GM21717 (cell line): Measurements from ENCODE around the gene DYNLT4.
A peak's percentile ranks its signal among the peaks of the same experiment; 100 is the strongest.
"Not testable (repeated sequence)": the region's sequence is repeated elsewhere in the genome, so short reads cannot be mapped to it uniquely, and the experiment has no call there.

Source experiments
- ATAC-seq: cut with Tn5 transposase; IDR thresholded peaks from one replicate; pipeline ENCODE4 v1.9.1; 2021; ENCODE audit warnings: mild to moderate bottlenecking, moderate library complexity; ENCODE audit not compliant: unreplicated experiment

DYNLT4 gene

DNA sequence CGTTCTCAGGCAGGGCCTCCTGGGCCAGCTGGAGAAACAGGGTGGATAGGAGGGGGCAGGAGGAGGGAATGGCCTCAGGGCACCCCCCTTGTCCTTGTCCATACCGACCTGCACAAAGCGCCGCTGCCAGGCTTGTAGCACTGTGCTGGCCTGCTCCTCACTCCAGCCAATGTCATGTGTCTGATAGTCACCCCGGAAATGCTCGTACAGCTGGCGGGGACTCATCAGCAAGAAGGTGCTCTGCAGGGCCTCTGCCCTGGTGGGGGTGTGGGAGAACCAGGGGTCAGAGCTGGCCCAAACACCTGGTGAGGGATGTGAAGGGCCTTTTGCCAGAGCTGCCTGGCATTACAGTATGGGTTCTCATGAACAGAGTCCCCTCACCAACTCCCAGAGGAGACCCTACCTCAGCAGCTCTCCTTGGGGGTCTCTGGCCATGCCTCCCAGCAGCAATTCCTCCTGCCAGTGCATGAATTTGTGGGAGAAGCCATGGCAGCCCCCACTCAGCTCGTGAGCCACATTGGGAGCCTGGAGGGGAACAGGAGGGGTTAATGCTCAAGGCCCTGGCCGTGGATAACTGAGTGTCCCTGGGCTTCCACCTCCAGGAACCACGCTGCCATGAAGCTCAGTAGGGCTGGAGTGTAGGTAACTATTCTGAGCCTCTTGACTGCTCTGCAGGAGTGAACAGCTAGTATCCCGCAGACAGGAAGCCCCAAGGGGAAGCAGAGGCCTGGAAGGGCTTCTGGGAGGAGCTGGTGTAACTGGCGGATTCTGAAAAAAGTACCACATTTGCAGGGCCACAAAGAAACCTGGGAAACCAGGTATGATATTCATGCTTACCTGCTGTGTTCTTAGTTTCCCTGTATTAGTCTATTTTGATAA, 22.6 kb upstream of the DYNLT4 start:
- ATAC-seq, result no peak

DNA sequence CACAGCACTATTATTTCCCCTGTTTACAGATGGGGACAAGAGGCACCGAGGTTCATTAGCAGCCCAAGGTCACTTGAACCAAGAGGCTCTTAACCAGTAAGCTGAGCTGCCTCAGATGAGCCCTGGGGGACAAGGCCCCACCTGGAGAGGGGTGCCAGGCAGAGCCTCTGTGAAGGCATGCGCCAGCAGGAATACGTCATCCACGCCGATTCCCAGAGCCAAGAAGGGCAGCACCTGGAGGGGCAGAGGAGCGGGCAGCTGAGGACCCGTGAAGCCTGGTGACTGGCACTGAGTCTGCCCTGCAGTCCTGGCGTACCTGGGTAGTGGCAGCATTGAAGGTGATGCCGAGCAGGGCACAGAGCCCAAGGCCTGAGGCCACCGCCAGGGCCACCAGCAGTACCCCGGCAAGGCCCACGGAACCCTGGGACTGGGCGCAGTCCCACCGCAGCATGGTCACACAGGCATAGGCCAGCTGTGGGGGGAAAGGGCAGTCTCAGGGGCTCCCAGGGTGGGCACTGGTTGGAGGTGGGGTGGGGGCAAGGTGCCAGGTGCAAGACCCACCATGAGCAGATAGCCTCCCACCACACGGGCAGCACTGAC, 21.8 kb upstream of the DYNLT4 start:
- ATAC-seq, result no peak

GRCh38 chr1:44828003-44828651, 21.0 kb upstream of the DYNLT4 start:
- ATAC-seq, result no peak

DNA sequence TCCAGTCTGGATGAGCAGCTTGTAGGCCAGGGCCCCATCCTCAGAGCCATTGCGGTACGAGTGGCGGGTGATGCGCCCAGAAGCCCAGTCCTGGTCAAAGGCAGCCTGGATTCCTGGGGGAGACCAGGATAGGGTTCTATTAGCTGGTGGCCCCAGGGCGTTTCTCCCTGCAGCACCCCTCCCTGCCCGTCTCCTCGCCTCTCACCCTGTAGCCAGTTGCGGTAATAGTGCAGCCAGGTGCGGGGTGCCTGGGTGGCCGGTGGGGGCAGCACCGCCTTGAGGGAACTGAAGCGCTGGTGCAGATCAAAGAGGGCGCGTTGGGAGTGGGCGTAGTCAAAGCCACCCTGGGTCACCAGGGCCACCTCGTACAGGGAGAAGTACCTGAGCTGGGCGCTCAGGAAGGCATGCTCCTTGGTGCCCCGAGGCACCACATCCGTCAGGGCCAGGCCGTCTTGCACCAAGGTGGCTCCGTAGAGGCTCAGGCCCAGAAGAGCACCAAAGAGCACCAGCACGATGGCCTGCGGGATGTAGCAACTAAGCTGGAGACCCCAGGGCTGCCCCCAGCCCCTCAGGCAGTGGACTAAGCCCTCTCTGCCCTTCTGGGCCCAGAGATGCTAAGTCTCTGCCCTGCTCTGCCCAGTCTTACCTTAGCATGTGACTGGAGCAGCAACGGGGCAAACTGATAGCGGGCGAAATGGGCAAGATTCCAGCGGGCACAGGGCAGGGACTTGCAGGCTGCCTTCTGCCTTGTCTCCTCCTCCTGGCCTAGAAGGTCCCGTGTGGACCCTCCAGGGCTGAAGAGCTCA, 20.2 kb upstream of the DYNLT4 start:
- no peak for ATAC-seq

- no peak for ATAC-seq
These were observed 19.4 kb upstream of the DYNLT4 start for GRCh38 chr1:44826375-44827196.

GRCh38 chr1:44824392-44824791, 17.2 kb upstream of the DYNLT4 start:
- not testable (repeated sequence) for ATAC-seq

DNA sequence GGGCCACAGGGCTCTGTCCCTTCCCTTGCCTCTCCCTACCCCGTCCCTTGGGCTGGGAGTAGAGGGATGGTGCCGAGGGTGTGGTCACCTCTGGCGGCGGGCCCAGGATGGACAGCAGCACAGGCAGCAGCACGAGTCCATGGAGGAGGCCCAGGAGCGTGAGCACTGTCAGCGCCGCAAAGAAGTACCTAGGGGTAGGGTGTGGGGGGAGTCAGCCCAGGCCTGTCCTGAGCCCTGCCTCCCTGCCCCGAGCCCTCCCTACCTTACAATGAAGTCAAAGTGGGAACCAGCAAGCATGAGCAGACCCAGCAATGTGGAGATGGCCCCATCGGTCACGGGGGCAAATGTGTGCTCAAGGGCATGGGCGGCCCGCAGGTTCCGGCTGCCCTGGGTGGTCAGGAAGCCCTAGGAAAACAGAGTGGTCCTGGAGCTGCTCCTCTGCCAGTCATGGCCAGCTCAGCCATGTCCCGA, 15.9 kb upstream of the DYNLT4 start:
- ATAC-seq, result no peak

DNA sequence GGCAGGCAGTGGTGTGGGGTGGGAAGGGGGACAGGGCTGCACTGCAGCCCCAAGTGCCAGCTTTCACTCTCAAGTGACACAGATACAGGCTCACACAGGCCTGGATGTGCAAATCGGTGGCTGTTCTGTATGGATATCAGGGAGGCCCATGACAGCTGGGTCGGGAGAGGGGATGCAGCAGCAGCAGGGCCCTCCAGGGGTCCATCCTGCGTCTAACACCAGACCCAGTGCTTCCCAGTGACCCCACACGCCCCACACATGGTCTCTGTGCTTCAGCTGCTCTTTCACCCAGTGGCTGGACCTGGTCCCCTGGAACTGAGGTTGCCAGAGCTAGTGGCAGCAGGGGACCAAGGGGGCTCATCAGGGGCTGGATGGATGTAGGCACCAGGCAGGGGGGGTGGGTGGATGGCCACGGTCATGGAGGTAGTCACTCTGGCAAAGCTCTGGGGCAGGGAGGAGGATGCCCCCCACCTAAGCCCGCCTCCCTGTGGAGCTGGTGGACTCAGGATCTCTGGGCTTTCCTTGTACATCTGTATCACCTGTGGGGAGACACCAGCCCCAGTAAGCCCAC, 15.1 kb upstream of the DYNLT4 start:
- ATAC-seq, result no peak

- ATAC-seq, result no peak
These were observed 14.1 kb upstream of the DYNLT4 start for GRCh38 chr1:44821240-44821715.

DNA sequence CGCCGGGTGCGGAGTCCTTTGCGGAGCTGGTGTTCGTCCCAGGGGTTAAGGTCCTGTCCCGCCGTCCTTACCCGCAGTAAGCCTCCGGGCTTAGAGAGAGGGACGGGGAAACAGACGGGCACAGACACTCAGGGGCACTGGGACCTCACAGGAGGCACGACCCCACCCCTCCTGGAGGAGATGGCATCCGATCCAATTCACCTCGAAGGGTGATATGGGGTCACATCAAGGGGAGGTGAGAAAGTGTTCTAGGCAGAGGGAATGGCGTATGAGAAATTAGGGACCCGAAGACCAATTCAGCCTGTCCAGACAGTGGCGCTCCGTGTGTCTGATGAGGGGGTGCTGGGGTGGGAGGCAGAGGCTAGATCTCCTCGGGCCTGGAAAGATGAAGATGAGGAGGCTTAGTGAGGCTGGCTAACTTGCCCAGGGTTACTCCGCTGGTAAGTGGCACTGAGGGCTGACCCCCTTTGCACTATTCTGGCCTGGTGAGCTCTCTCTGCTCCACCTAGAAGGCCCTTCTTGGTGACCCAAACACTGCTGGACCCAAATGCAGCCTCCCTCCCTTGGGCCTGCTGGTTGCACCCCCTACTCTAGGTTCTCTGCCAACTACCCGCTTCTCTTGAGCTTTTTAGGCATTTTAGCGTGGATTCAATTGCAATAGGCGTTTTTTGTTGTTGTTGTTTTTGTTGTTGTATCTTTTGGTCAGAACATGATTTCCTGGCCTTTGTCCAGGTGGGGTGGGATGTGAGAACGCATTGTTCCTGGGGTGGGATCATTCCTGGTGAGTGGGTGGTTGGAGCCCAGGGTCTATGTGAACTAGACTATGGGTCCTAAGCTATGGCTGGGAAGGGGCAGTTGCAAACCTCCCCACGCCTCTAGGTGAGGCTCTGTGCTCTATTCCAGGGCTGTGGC, 13.4 kb upstream of the DYNLT4 start:
- peak; percentile 1 for ATAC-seq

DNA sequence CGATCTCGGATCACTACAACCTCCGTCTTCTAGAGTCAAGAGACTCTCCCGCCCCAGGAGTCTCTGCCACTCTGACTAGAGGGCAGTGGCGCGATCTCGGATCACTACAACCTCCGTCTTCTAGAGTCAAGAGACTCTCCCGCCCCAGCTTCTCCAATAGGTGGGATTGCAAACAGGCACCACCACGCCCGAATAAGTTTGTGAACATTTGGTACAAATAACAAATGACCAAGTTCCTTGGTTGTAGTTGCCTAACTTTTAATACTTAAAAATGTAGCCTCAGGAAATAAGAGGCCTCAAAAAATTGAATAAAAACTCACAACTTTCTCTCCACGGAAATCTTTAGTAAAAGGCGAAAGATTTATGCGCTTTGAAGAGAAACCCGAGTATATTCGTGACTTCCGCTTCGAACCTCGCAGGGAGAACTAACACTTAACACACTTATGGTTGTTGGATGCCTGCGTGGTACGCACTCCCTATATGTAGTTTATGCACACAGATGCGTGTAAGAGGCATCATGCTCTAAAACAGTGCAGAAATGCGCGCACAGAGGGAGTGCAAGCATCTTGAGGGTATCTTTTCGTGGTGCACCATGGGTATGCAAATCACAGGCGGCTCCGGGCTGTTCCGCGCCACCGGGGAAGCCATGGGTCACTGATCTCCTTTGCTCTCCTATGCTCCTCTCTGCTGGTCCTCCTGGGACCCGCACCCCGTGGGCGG, 12.6 kb upstream of the DYNLT4 start:
- ATAC-seq, result peak; percentile 75

- no peak for ATAC-seq
These were observed 12.1 kb upstream of the DYNLT4 start for GRCh38 chr1:44819196-44819607.

DNA sequence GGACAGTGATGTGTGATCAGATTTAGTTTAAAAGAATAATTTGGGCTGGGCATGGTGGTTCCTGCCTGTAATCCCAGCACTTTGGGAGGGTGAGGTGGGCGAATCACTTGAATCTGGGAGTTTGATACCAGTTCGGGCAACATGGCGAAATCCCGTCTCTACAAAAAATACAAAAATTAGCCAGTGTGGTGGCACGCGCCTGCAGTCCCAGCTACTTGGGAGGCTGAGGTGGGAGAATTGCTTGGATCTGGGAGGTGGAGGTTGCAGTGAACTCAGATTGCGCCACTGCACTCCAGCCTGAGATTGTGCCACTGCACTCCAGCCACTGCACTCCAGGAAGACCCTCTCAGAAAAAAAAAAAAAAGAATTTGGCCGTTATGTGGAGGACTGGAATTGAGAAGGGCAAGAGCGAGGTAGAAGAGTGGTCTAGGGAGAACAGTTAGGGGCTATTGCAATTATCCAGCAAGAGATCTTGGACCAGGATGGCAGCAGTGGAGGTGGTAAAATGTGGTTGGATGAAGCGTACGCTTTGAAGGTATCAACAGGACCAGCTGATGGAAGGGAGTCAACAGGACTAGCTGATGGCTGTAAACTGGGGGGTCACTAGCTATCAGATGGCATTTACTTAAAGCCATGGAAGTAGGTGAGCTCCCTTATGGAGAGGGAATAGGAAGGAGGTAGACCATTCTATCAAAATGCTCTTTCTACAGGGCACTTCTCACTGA, 10.8 kb upstream of the DYNLT4 start:
- no peak for ATAC-seq

- ATAC-seq, result no peak
These were observed 10.2 kb upstream of the DYNLT4 start for GRCh38 chr1:44817307-44817706.

DNA sequence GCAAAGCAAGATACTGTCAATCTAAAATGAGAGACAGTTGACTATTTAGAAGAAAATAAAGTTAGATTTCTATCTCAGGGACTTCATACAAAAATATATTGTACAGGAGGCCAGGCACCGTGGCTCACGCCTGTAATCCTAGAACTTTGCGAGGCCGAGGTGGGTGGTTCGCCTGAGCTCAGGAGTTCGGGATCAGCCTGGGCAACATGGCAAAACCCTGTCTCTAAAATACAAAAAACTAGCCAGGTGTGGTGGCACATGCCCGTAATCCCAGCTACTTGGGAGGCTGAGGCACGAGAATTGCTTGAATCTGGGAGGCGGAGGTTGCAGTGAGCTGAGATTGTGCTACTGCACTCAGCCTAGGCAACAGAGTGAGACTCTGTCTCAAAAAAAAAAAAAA, 8.8 kb upstream of the DYNLT4 start:
- ATAC-seq, result not testable (repeated sequence)

- no peak for ATAC-seq
These were observed 5.8 kb upstream of the DYNLT4 start for GRCh38 chr1:44812822-44813543.

- ATAC-seq, result no peak
These were observed 4.1 kb upstream of the DYNLT4 start for GRCh38 chr1:44811234-44811633.
